NCI-H128 (cell line): ENCODE measurements around the gene NCF4.

ENCODE experiments used
- DNase-seq: peaks from one replicate; lab custom pipeline; 2025; ENCODE audit not compliant: unreplicated experiment; lab: John Stamatoyannopoulos, UW

NCF4 gene

GRCh38 chr22:36918586-36919284 is 57.9 kb downstream of the NCF4 start:
- DNase-seq, result no peak

DNA sequence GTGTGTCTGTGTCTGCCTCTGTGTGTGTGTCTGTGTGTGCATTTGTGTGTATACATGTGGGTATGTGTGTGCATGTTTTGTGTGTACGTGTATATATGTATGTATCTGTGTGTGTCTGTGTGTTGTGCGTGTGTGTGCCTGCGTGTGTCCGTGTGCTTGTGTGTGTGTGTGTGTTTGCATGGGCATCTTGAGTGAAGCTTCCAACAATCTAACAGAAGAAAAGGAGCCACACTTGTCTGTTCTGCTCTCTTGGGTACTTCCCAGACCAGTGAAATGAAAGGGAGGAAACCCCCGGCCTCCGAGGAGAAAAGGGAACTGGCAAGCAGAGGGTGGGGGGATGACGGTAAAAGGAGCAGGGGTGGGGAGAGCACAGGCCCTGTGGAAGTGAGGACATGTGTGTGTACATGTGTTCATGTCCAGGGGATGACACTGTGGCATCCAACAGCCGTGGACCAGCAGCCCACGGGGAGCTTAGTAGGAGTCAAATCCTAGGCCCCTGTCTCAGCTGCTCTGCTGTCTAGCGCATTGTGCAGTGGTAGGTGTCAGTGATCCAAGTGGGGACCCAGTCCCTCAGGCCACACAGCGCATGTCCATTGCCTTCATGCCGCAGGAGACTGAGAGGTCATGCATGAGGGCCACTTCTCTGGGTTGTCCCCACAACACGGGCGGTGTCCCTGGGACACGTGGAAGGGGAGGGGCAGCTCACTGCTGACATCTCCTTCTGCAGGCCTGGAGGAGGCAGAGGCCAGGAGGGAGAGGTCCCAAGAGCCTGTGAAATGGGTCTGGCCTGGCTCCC is 60.7 kb downstream of the NCF4 start:
- no peak for DNase-seq

GRCh38 chr22:36922105-36922608 is 61.4 kb downstream of the NCF4 start:
- no peak for DNase-seq

- no peak for DNase-seq
These were observed 61.9 kb downstream of the NCF4 start for GRCh38 chr22:36922711-36923110.

- DNase-seq, result no peak
These were observed 62.5 kb downstream of the NCF4 start for GRCh38 chr22:36923131-36923788.

GRCh38 chr22:36924151-36924698 is 63.4 kb downstream of the NCF4 start:
- DNase-seq, result no peak

GRCh38 chr22:36925388-36926290 is 64.8 kb downstream of the NCF4 start:
- no peak for DNase-seq

DNA sequence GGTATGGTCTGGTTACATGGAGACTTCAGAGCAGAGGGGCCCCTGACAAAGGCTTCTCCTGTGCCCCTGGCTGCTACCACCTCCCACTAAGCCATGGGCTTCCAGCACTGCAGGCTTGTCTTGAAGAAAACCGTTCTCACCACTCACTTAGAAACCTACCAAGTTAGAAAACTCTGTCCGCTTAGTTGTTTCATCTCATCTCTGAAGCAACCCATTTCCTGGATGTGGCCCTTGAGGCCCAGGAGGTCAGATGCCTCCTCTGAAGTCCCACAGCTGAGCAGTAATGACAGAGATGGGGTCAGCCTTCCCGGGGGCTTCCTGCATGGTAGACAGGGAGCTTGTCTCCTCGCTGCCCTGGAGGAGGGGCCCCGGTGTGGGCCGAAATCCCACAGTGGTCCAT is 65.5 kb downstream of the NCF4 start:
- DNase-seq, result no peak

- DNase-seq, result no peak
These were observed 66.1 kb downstream of the NCF4 start for GRCh38 chr22:36926721-36927435.
